Measurements from ENCODE around the gene TBL3. TPM values are rescaled to one million over a fixed set of nuclear protein-coding genes. Genes with fewer than 3 reads are reported as not detected.
"Not testable (repeated sequence)": the region's sequence is repeated elsewhere in the genome, so short reads cannot be mapped to it uniquely, and the experiment has no call there.

Gene TBL3
- total RNA-seq, 6 donors from 2014 or later = 22.0 to 51.6 (median 35.0) TPM

- ATAC-seq (ENCODE audit: low FRiP score in 2 of 2) = peak in 1 of 2 donors; percentile 35
- H3K27me3 ChIP-seq = no peaks in the 10 kb centered on the region
- H3K9me3 ChIP-seq = no peaks in the 10 kb centered on the region
- 67 to 72% methylated on average over 13 to 14 of the region's 19 CpGs for WGBS, 2 donors
- no peak overlapping the region for H3K4me3 ChIP-seq
- TF ChIP-seq POLR2AphosphoS5 (IDR thresholded peaks at IDR 0.05) = no peak
- H3K4me1 ChIP-seq = peaks cover 9 to 16% (median 13%) of the 10 kb centered on the region in 4 donors
- H3K27ac ChIP-seq = no peak overlapping the region
- peaks cover 0 to 6% (median 3%) of the 10 kb centered on the region in 4 donors for H3K36me3 ChIP-seq
- DNase-seq = peak in 1 of 2 donors; percentile 59
Measured at GRCh38 chr16:1932050-1933028, 39.5 kb upstream of the TBL3 start.

GRCh38 chr16:1933097-1933661 lies 38.7 kb upstream of the TBL3 start:
- DNase-seq = peak in 1 of 2 donors; percentile 66
- no peak overlapping the region for H3K27ac ChIP-seq

GRCh38 chr16:1936945-1937479 lies 34.8 kb upstream of the TBL3 start:
- H3K36me3 ChIP-seq = peaks cover 3 to 44% (median 37%) of the 10 kb centered on the region in 4 donors
- WGBS, 2 donors = 96 to 97% methylated on average over 11 of the region's 11 CpGs
- no peak for ATAC-seq (ENCODE audit: low FRiP score in 2 of 2)
- DNase-seq = no peak
- no peak overlapping the region for H3K4me3 ChIP-seq
- H3K4me1 ChIP-seq = peaks cover 5 to 10% (median 8%) of the 10 kb centered on the region in 4 donors
- peak overlapping the region in 1 of 4 donors; percentile 94 for H3K27ac ChIP-seq
- TF ChIP-seq POLR2AphosphoS5 (IDR thresholded peaks at IDR 0.05) (no peak), EP300 (IDR thresholded peaks at IDR 0.05) (no peak), POLR2A (IDR thresholded peaks at IDR 0.05) (no peak)
- TF ChIP-seq, protein P1, sequence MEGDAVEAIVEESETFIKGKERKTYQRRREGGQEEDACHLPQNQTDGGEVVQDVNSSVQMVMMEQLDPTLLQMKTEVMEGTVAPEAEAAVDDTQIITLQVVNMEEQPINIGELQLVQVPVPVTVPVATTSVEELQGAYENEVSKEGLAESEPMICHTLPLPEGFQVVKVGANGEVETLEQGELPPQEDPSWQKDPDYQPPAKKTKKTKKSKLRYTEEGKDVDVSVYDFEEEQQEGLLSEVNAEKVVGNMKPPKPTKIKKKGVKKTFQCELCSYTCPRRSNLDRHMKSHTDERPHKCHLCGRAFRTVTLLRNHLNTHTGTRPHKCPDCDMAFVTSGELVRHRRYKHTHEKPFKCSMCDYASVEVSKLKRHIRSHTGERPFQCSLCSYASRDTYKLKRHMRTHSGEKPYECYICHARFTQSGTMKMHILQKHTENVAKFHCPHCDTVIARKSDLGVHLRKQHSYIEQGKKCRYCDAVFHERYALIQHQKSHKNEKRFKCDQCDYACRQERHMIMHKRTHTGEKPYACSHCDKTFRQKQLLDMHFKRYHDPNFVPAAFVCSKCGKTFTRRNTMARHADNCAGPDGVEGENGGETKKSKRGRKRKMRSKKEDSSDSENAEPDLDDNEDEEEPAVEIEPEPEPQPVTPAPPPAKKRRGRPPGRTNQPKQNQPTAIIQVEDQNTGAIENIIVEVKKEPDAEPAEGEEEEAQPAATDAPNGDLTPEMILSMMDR (IDR thresholded peaks at IDR 0.05) = no peak
- H3K27me3 ChIP-seq = no peaks in the 10 kb centered on the region
- H3K9me3 ChIP-seq = no peaks in the 10 kb centered on the region

More at GRCh38 chr16:1933097-1933661, 38.7 kb upstream of the TBL3 start:
- no peak for ATAC-seq (ENCODE audit: low FRiP score in 2 of 2)
- WGBS, 2 donors = 52 to 80% methylated on average over 5 to 11 of the region's 23 CpGs
- Histone ChIP-seq H3K36me3 (peaks cover 0 to 15% (median 8%) of the 10 kb centered on the region in 4 donors), H3K4me1 (peaks cover 9 to 16% (median 13%) of the 10 kb centered on the region in 4 donors), H3K27me3 (no peaks in the 10 kb centered on the region), H3K4me3 (no peak overlapping the region), H3K9me3 (no peaks in the 10 kb centered on the region)
- TF ChIP-seq EP300 (IDR thresholded peaks at IDR 0.05) = no peak
- no peak for TF ChIP-seq POLR2AphosphoS5 (IDR thresholded peaks at IDR 0.05)
- TF ChIP-seq, protein P1 (IDR thresholded peaks at IDR 0.05) = no peak
- TF ChIP-seq POLR2A (IDR thresholded peaks at IDR 0.05) = no peak

DNA sequence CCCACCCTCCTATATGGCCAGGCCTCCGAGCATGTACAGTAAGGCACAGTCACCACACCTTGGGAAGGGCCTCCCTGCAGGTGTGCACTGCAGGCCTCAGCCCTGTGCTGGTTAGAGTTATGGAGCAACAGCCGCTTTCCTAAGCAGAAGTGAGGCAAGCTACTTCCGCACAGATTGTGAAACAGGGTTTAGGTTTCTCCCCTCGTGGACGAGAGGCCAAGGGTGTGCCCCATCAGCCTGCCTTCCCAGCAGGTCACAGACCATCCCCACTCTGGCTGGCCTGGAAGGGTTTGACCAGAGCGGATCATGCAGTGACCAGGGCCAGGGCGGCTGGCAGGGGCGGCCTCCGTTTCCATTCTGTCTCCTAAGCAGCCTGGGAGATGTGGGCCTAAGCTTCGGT lies 33.5 kb upstream of the TBL3 start:
- ATAC-seq (ENCODE audit: low FRiP score in 2 of 2) (peak in 1 of 2 donors; percentile 25), DNase-seq (peak in 1 of 2 donors; percentile 73)
- TF ChIP-seq POLR2AphosphoS5 (IDR thresholded peaks at IDR 0.05) = peak; percentile 67 to 68
- TF ChIP-seq, protein P1 (IDR thresholded peaks at IDR 0.05) = no peak
- H3K4me1 ChIP-seq = peaks cover 9 to 16% (median 15%) of the 10 kb centered on the region in 4 donors
- H3K9me3 ChIP-seq = no peaks in the 10 kb centered on the region
- no peaks in the 10 kb centered on the region for H3K27me3 ChIP-seq
- 72 to 83% methylated on average over 7 to 10 of the region's 10 CpGs for WGBS, 2 donors
- peak overlapping the region in 1 of 4 donors; percentile 14 for H3K4me3 ChIP-seq
- H3K27ac ChIP-seq = peak overlapping the region; percentile 40 to 94 (median 73)
- H3K36me3 ChIP-seq = peaks cover 3 to 44% (median 37%) of the 10 kb centered on the region in 4 donors

DNA sequence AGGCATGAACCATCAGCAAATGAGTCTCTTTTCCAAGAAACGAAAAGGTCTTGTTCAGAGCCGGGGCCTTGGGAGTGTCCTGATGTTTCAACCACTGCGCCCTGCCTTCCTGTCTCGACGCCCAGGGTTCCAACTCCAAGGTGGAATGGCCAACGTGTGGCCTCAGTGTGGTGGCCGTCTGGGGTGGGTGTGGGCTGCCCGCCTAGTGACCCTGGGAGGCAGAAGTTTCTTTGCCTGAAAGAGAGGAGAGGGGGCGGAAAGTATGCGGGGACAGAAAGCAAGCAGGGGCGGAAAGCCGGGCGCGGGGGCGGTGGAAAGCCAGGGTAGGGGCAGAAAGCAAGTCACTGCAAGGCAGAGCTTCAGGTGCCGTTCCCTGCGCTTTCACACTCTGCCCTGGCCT lies 32.9 kb upstream of the TBL3 start:
- Histone ChIP-seq H3K4me1 (peaks cover 13 to 20% (median 16%) of the 10 kb centered on the region in 4 donors), H3K9me3 (no peaks in the 10 kb centered on the region), H3K27me3 (no peaks in the 10 kb centered on the region), H3K36me3 (peaks cover 3 to 44% (median 37%) of the 10 kb centered on the region in 4 donors), H3K27ac (peak overlapping the region; percentile 40 to 94 (median 73)), H3K4me3 (peak overlapping the region in 1 of 4 donors; percentile 14)
- WGBS, 2 donors = 91% methylated on average over 15 to 16 of the region's 17 CpGs
- ATAC-seq (ENCODE audit: low FRiP score in 2 of 2) (no peak), DNase-seq (peak in 1 of 2 donors; percentile 83)
- TF ChIP-seq POLR2AphosphoS5 (IDR thresholded peaks at IDR 0.05) (no peak), POLR2A (IDR thresholded peaks at IDR 0.05) (no peak), EP300 (IDR thresholded peaks at IDR 0.05) (no peak)
- TF ChIP-seq, protein P1 (IDR thresholded peaks at IDR 0.05) = no peak

- ATAC-seq (ENCODE audit: low FRiP score in 2 of 2); H3K27me3 ChIP-seq; H3K4me3 ChIP-seq; H3K9me3 ChIP-seq; DNase-seq: not testable (repeated sequence)
- 92 to 96% methylated on average over 8 of the region's 8 CpGs for WGBS, 2 donors
- Histone ChIP-seq H3K36me3 (peaks cover 3 to 44% (median 37%) of the 10 kb centered on the region in 4 donors), H3K27ac (peak overlapping the region in 1 of 4 donors; percentile 94), H3K4me1 (peaks cover 13 to 23% (median 16%) of the 10 kb centered on the region in 4 donors)
Measured at GRCh38 chr16:1939833-1940232, 32.0 kb upstream of the TBL3 start.

All from upper lobe of left lung (tissue), 6 donors.